HG03097 (cell line): ENCODE results near the gene MDFIC.
A peak's percentile ranks its signal among the peaks of the same experiment; 100 is the strongest.
"Not testable (repeated sequence)": the region's sequence is repeated elsewhere in the genome, so short reads cannot be mapped to it uniquely, and the experiment has no call there.

Experiments used
- ATAC-seq: cut with Tn5 transposase; IDR thresholded peaks from one replicate; pipeline ENCODE4 v1.9.1; 2021; ENCODE audit not compliant: unreplicated experiment, low FRiP score

The MDFIC gene

GRCh38 chr7:114922026-114922651 lies at the start of gene MDFIC:
TSS of gene MDFIC (plus strand) at chr7:114922094. CDS start at chr7:114923034, 940 bp downstream.
- ATAC-seq: peak; percentile 32

GRCh38 chr7:114874170-114874569 lies 47.7 kb upstream of the MDFIC start:
- no peak for ATAC-seq

GRCh38 chr7:114875186-114875585 lies 46.7 kb upstream of the MDFIC start:
- ATAC-seq: no peak

GRCh38 chr7:114879554-114879953 lies 42.3 kb upstream of the MDFIC start:
- ATAC-seq: no peak

- ATAC-seq: no peak
Measured at GRCh38 chr7:114885836-114886235, 36.1 kb upstream of the MDFIC start.

- ATAC-seq: no peak
Measured at GRCh38 chr7:114886241-114886640, 35.7 kb upstream of the MDFIC start.

- ATAC-seq: not testable (repeated sequence)
Measured at GRCh38 chr7:114889116-114889515, 32.8 kb upstream of the MDFIC start.

- no peak for ATAC-seq
Measured at GRCh38 chr7:114889646-114890285, 32.1 kb upstream of the MDFIC start.

- no peak for ATAC-seq
Measured at GRCh38 chr7:114890561-114890960, 31.3 kb upstream of the MDFIC start.

GRCh38 chr7:114900127-114900526 lies 21.8 kb upstream of the MDFIC start:
- ATAC-seq: no peak

GRCh38 chr7:114901771-114902170 lies 20.1 kb upstream of the MDFIC start:
- ATAC-seq: no peak

- no peak for ATAC-seq
Measured at GRCh38 chr7:114903131-114903530, 18.8 kb upstream of the MDFIC start.

- no peak for ATAC-seq
Measured at GRCh38 chr7:114910787-114911186, 11.1 kb upstream of the MDFIC start.

GRCh38 chr7:114911411-114911810 lies 10.5 kb upstream of the MDFIC start:
- no peak for ATAC-seq

- ATAC-seq: peak; percentile 97
Measured at GRCh38 chr7:114916261-114916892, 5.5 kb upstream of the MDFIC start.

GRCh38 chr7:114917211-114917839 lies 4.6 kb upstream of the MDFIC start:
- no peak for ATAC-seq

- ATAC-seq: no peak
Measured at GRCh38 chr7:114919587-114919986, 2.3 kb upstream of the MDFIC start.

- no peak for ATAC-seq
Measured at GRCh38 chr7:114921631-114922025, 266 bp upstream of the MDFIC start.

GRCh38 chr7:114922652-114923402 lies 933 bp downstream of the MDFIC start:
- peak; percentile 33 for ATAC-seq

- no peak for ATAC-seq
Measured at GRCh38 chr7:114923403-114923713, 1.5 kb downstream of the MDFIC start.
